ENCODE measurements around the gene TYMS. TPM values are rescaled to one million over a fixed set of nuclear protein-coding genes. Genes with fewer than 3 reads are reported as not detected.

The TYMS gene
- total RNA-seq, 1 donor from 2014 or later = 15.5 TPM

Other genes starting within 250 kb of the TYMS start
- 0.20 TPM for gene COLEC12, start 157.0 kb upstream of the TYMS start, total RNA-seq (ENCODE audit: unreplicated experiment)
- gene CETN1, start 77.3 kb upstream of the TYMS start, total RNA-seq (ENCODE audit: unreplicated experiment) = not detected
- gene CLUL1, start 60.7 kb upstream of the TYMS start, total RNA-seq (ENCODE audit: unreplicated experiment) = 3.8 TPM
- gene ENOSF1, start 55.0 kb downstream of the TYMS start, total RNA-seq (ENCODE audit: unreplicated experiment) = 9.7 TPM
- gene YES1, start 154.6 kb downstream of the TYMS start, total RNA-seq (ENCODE audit: unreplicated experiment) = 17.1 TPM
- gene ADCYAP1, start 247.2 kb downstream of the TYMS start, total RNA-seq (ENCODE audit: unreplicated experiment) = 16.9 TPM